ENCODE results near the gene TEK. TPM values are rescaled to one million over a fixed set of nuclear protein-coding genes. Genes with fewer than 3 reads are reported as not detected.

Gene TEK
- polyA plus RNA-seq, 3 donors = not detected

DNA sequence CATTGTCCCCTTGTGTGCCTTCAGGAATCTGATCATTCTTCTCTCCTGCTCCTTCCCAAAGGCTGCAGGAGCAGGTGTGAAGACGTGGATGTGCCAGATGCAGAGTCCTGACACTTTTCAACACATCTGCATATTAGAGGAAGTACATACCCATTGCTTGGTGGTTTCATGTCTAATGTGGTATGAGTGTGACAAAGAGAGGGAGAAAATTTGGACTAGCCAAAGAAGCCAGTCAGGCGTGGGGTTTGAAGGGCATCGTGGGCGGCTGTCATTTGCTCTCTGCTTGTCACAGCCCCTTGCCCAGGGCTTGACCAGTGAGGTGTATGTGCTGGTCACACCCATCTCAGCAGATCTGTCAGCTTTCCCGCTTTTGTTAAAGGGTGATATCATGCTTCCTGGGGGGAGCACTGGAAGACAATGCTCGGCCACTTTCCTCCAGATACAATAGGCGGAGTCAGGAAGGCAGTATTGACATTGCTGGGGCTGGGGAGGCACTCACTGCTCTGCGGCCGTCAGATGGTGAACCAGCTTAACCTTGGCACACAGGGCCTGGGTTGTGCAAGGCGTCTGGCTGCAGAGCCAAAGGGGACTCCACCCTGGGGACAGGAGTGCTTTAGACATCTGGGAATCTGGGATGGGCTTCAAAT, 8.6 kb downstream of the TEK start:
- Mint-ChIP-seq H3K4me3 (no peak overlapping the region), H3K27ac (peak overlapping the region in 1 of 7 donors; percentile 33), H3K4me1 (no peaks in the 10 kb centered on the region), H3K27me3 (ENCODE audit: low read depth in 3 of 3) (peaks cover 0 to 1% (median 0%) of the 10 kb centered on the region in 3 donors), H3K36me3 (no peaks in the 10 kb centered on the region), H3K9me3 (peaks cover 0 to 4% (median 0%) of the 10 kb centered on the region in 7 donors)
- Histone ChIP-seq H3K27ac (ENCODE audit: low read depth in 1 of 2, low read length in 2 of 2) (no peak overlapping the region), H3K4me1 (ENCODE audit: control insufficient read depth in 1 of 2, insufficient read depth in 2 of 2, low read length in 2 of 2) (no peaks in the 10 kb centered on the region), H3K4me3 (replicated peaks in 1 of 3; ENCODE audit: low read depth in 2 of 3, low read length in 3 of 3) (no peak overlapping the region), H4K20me1 (ENCODE audit: insufficient read depth, low read length) (no peaks in the 10 kb centered on the region), H3K9ac (ENCODE audit: insufficient read depth, low read length, poor library complexity, severe bottlenecking) (no peak overlapping the region), H3K36me3 (replicated peaks in 1 of 2; ENCODE audit: control insufficient read depth in 1 of 2, insufficient read depth in 2 of 2, low read length in 2 of 2) (no peaks in the 10 kb centered on the region), H3K79me2 (ENCODE audit: insufficient read depth, low read length) (no peaks in the 10 kb centered on the region), H3K27me3 (ENCODE audit: control insufficient read depth in 2 of 2, insufficient read depth in 2 of 2, low read length in 2 of 2) (no peaks in the 10 kb centered on the region), H3K9me3 (replicated peaks in 1 of 2; ENCODE audit: control insufficient read depth in 1 of 2, insufficient read depth in 1 of 2, low read length in 2 of 2) (no peaks in the 10 kb centered on the region), H3K4me2 (replicated peaks; ENCODE audit: extremely low read depth, low read length, poor library complexity, severe bottlenecking) (no peak overlapping the region), H2AFZ (ENCODE audit: insufficient read depth, low read depth, low read length, poor library complexity, severe bottlenecking) (no peak overlapping the region)
- TF ChIP-seq, protein P1, sequence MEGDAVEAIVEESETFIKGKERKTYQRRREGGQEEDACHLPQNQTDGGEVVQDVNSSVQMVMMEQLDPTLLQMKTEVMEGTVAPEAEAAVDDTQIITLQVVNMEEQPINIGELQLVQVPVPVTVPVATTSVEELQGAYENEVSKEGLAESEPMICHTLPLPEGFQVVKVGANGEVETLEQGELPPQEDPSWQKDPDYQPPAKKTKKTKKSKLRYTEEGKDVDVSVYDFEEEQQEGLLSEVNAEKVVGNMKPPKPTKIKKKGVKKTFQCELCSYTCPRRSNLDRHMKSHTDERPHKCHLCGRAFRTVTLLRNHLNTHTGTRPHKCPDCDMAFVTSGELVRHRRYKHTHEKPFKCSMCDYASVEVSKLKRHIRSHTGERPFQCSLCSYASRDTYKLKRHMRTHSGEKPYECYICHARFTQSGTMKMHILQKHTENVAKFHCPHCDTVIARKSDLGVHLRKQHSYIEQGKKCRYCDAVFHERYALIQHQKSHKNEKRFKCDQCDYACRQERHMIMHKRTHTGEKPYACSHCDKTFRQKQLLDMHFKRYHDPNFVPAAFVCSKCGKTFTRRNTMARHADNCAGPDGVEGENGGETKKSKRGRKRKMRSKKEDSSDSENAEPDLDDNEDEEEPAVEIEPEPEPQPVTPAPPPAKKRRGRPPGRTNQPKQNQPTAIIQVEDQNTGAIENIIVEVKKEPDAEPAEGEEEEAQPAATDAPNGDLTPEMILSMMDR (IDR thresholded peaks at IDR 0.05) = no peak
- 89% methylated on average over 9 of the region's 10 CpGs for WGBS (ENCODE audit: insufficient coverage)
- intact Hi-C loops (cut with micrococcal nuclease) = no loop called here
- no peak for DNase-seq

DNA sequence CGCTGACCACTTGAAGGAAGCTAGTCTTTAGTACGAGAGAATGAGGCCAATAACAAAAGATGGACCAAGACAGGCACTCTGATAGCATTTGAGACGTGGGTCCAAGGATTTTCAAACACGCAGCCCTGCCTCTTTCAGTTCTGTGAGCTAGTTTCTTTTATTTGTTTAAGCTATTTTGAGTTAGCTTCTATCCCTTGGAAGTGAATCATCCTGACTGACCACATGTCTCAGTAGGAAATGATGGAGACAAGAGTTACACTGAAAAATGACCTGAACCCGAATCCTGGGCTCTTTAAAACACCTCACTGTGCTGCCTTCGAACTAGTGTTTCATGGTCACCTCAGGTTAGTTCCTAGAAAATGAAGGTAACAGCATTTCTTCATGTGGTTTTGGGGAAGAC, 9.9 kb downstream of the TEK start:
- Histone ChIP-seq H3K9ac (ENCODE audit: insufficient read depth, low read length, poor library complexity, severe bottlenecking) (no peak overlapping the region), H3K4me1 (ENCODE audit: control insufficient read depth in 1 of 2, insufficient read depth in 2 of 2, low read length in 2 of 2) (no peaks in the 10 kb centered on the region), H3K4me2 (replicated peaks; ENCODE audit: extremely low read depth, low read length, poor library complexity, severe bottlenecking) (no peak overlapping the region), H3K4me3 (replicated peaks in 1 of 3; ENCODE audit: low read depth in 2 of 3, low read length in 3 of 3) (no peak overlapping the region), H3K79me2 (ENCODE audit: insufficient read depth, low read length) (no peaks in the 10 kb centered on the region), H3K36me3 (replicated peaks in 1 of 2; ENCODE audit: control insufficient read depth in 1 of 2, insufficient read depth in 2 of 2, low read length in 2 of 2) (no peaks in the 10 kb centered on the region), H3K27ac (ENCODE audit: low read depth in 1 of 2, low read length in 2 of 2) (no peak overlapping the region), H3K27me3 (ENCODE audit: control insufficient read depth in 2 of 2, insufficient read depth in 2 of 2, low read length in 2 of 2) (no peaks in the 10 kb centered on the region), H4K20me1 (ENCODE audit: insufficient read depth, low read length) (no peaks in the 10 kb centered on the region), H2AFZ (ENCODE audit: insufficient read depth, low read depth, low read length, poor library complexity, severe bottlenecking) (no peak overlapping the region), H3K9me3 (replicated peaks in 1 of 2; ENCODE audit: control insufficient read depth in 1 of 2, insufficient read depth in 1 of 2, low read length in 2 of 2) (no peaks in the 10 kb centered on the region)
- no peak overlapping the region for H3K27ac Mint-ChIP-seq
- no peaks in the 10 kb centered on the region for H3K36me3 Mint-ChIP-seq
- no peak overlapping the region for H3K4me3 Mint-ChIP-seq
- DNase-seq = no peak
- 91% methylated on average over 5 of the region's 6 CpGs for WGBS (ENCODE audit: insufficient coverage)
- TF ChIP-seq, protein P1 (IDR thresholded peaks at IDR 0.05) = no peak
- intact Hi-C loops (cut with micrococcal nuclease) = no loop called here
- H3K27me3 Mint-ChIP-seq (ENCODE audit: low read depth in 3 of 3) = peaks cover 0 to 1% (median 0%) of the 10 kb centered on the region in 3 donors
- H3K9me3 Mint-ChIP-seq = peaks cover 0 to 3% (median 0%) of the 10 kb centered on the region in 7 donors
- H3K4me1 Mint-ChIP-seq = no peaks in the 10 kb centered on the region
